SH-SY5Y (cell line): ENCODE data around the gene MED13.

ENCODE experiments used
- GATA2 ChIP-seq: IDR thresholded peaks from 2 replicates; pipeline ENCODE4 v1.6.1; 2011; ENCODE audit warnings: mild to moderate bottlenecking, low read depth, low read length
- GATA3 ChIP-seq: IDR thresholded peaks from 2 replicates; pipeline ENCODE4 v1.6.1; 2011; ENCODE audit warnings: low read depth, mild to moderate bottlenecking, low read length, moderate library complexity

MED13 gene

DNA sequence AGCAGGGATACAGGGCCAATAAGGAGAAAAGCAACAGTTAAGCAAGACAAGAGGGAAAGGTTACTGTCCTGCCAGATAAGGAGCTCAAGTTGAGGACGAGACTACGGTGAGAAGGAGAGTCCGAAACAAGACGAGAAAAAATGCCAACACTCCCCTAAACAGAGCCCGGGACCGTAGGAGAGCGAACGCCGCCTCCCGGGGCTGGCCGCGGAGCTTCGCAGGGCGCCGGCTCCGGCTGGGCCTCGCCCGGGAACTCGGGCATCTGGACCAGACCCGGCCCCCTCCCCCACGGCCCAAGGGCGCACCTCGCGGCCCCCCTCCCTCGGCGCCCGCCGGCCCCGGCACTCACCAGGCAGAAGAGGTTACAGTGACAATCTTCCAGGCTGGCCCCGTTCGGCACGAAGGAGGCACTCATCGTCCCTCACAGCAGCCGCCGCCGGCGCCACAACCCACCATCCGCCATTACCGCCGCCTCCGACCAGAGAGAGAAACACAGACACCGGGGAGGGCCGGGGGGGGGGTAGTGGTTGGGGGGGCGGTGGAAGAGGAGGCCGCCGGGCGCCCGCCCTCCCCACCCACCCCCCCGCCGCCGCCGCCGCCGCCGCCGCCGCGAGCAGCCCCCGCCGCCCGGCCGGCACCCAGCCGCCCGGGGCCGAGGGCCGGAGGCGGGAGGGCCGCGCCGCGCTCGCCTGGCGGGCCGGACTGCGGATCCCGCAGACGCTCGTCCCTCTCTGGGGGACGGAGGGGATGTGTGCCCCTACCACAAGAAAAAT is at the start of gene MED13:
Gene MED13, minus strand, starts transcription at position 488 of the 773 bp plus-strand sequence. Its CDS starts 73 bp downstream, at position 415.
- TF ChIP-seq GATA3, result no peak
- no peak for TF ChIP-seq GATA2

DNA sequence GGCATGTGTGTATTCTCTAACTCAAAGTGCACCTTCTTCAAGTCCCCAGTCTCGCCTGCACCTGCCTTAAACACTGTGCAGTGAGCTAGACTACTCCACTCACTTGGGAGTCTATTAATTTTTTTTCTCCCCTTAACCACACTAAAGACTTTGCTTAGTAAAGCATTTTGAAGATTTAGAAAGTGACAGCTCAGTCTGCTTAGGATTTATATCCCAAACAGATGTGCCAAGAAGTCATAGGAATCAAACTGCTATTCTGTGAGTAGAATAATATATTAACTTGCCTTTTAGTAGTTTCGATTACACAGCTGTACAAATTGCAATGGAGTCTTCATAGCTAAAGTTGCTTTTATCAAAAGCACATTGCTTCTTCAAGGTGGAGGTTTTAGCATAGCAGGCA is 47.2 kb upstream of the MED13 start:
- TF ChIP-seq GATA2 (no peak), GATA3 (no peak)

DNA sequence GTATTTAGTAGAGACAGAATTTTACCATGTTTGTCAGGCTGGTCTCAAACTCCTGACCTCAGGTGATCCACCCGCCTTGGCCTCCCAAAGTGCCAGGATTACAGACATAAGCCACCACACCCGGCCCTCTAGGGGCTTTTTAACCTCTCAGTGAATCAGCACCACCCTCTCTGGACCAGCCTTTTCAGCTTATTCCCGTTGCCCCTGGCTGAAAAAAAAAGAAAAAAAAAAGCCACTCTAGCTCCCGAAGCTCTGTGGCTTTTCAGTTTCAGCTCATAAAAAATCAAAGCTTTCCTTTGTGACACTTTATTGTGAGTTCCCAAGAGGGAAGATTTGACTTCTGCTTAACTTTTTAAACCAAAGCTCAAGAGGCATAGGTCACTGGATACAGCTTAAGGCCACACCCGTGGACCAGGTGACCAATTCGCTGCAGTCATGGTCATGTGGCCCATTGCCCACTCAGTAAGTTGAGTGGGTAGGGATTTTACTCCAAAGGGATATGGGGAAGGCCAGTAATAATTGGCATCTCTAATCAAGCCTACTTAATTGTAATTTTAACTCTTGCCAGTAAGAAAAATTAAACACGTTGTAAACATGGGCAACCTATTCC is 46.6 kb upstream of the MED13 start:
- TF ChIP-seq GATA2 (no peak), GATA3 (no peak)

DNA sequence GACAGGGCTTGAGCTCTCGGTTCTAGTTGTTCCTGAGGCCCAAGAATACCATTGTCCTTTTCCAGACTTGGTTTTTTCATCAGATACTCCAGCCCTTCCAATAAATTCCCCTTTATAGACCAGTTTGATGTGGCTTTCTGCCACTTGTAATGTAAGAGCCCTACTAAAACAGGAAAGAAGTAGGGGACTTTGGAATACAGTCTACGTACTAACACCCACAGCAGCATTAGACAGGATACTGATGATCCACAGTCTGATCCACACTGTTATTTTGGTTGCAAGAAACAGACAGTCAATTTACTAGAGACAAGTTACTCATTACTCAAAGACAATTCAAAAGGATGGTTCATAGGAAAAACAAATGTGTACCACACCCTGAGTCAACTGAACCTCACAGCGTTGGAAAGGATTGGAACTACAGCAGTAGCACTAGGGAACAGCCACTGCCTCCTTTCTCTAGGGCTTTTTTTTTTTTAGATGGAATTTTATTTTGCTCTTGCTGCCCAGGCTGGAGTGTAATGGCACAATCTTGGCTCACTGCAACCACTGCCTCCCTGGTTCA is 45.9 kb upstream of the MED13 start:
- no peak for TF ChIP-seq GATA2
- TF ChIP-seq GATA3, result no peak

DNA sequence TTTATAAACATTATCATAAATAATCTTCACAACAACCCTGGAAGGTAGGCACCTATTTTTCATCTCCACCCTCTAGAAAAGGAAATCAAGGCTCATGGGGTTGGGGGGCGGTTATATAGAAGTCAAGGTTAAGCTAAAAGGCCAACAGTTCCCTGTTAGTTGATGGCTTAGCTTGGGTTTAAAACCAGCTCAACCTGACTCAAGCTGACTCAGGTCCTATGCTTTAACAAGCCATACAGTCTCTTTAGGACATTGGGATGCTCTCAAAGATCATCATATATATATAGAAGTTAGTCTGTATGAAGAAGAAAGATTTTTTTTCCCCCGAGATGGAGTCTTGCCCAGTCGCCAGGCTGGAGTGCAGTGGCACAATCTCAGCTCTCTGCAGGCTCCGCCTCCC is 44.8 kb upstream of the MED13 start:
- no peak for TF ChIP-seq GATA3

DNA sequence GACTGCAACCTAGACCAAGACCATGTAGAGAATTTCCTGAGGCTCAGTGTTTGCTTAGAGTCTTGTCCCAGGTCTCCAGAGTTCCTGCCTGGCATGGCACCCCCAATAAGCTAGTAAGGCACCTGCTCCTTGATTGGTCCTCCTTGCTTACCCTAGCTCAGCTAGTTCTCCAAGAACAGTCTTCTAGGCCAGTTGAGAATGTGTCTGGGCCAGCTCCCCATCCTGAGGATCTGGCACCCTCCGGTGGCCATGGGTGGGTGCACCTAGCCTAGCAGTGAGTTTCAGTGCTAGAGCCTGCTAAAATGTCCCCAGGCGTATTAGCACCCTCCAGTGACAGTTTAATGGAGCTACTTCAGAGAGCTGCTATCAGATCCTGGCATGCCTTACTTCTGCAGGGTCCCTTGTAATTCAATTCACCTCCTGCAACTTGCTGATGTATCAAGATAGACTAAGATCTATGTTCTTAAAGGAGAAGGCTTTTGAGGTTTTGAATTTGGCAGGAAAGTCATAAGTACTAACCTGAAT is 44.4 kb upstream of the MED13 start:
- TF ChIP-seq GATA3 (no peak), GATA2 (peak; percentile 70)

GRCh38 chr17:62105861-62106260 is 40.8 kb upstream of the MED13 start:
- TF ChIP-seq GATA3 (no peak), GATA2 (no peak)

- TF ChIP-seq GATA3 (no peak), GATA2 (peak; percentile 70)
Measured at GRCh38 chr17:62105357-62105756, 40.3 kb upstream of the MED13 start.

DNA sequence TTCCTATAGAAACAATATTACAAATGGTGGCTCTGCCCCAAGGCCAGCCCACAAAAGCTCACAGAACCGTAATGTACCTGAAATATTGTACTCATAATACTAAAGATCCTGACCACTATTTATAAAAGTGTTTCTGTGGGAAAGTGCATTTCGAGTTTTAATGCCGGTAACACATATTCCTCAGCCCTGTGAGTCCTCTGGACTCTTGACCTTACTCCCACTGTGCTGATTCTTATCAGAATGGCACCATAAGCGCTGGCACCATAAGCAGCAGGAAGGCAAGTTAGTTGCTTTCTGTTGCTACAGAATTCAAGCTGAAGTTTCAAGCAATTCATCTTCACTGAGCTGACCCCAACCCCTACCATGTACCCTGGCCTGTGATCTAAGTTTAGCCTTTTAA is 36.4 kb upstream of the MED13 start:
- TF ChIP-seq GATA3 (no peak), GATA2 (no peak)

DNA sequence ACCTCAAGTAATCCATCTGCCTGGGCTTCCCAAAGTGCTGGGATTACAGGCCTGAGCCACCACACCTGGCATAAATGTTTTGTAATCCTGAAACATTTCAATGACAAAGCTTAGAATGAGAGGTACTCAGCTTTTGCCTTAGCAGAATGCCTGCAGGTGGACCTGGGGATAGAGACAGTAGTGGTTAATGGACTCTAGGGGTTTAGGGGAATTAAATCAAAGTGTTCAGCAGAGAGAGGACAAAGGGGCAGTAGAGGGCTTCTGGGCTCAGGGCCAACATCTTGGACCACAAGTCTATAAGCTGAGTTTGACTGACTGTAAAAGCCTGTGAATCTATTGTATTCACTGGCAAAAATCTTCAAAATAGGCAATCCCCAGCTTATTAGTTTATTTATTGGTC is 36.0 kb upstream of the MED13 start:
- TF ChIP-seq GATA2, result no peak
- TF ChIP-seq GATA3, result no peak

DNA sequence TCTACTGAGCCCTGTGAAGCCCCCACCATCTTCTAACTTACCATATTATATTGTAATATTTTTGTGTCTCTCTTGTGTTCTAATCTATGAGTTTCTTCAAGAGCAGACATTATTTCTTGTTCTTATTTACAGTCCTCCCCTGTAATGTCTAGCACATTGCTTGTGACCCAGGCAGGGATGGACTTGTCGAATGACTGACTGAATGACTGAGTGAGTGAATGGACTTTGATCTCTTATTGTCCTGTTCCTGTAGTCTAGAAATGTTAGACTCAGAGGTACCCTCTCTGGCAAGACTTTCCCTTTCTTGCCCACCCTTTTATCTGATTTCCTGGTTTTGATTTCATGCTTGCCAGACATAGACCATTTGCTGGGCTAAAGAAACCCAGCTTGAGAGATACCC is 35.0 kb upstream of the MED13 start:
- TF ChIP-seq GATA3 (no peak), GATA2 (no peak)

- TF ChIP-seq GATA3 (no peak), GATA2 (no peak)
Measured at GRCh38 chr17:62099532-62099931, 34.5 kb upstream of the MED13 start.

GRCh38 chr17:62098623-62099231 is 33.6 kb upstream of the MED13 start:
- TF ChIP-seq GATA2, result no peak
- no peak for TF ChIP-seq GATA3

- TF ChIP-seq GATA2 (no peak), GATA3 (no peak)
Measured at GRCh38 chr17:62096401-62096670, 31.3 kb upstream of the MED13 start.

DNA sequence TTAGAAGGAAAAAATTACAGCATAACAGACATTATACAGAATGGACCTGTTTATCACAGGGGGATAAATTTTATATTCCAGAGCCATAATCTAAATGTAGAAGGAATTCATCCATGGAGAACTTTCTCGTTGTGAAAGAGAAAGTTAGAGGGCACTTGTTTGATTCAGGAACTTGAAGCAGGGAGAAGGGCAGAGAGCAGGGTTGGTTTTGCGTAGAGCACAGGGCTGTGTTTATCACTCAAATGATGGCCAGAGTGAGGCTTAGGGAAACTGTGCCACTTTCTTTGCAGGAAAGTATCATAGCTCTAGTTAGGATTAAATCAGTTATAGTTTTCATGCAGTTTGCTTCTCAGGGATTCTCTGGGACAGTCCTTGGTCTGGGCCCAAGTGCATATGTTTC is 29.1 kb upstream of the MED13 start:
- TF ChIP-seq GATA3 (no peak), GATA2 (no peak)
